HUES64 (cell line): ENCODE data around the gene CNDP2.

Experiments used
- H3K27ac ChIP-seq: 2 replicates; pipeline ENCODE4 v1.7.0; 2013; ENCODE audit warnings: low read depth, low read length, inconsistent platforms
- H3K27me3 ChIP-seq: 2 replicates; pipeline ENCODE4 v1.6.1; 2013; ENCODE audit warnings: mild to moderate bottlenecking, low read length; ENCODE audit not compliant: insufficient read depth
- H3K36me3 ChIP-seq: 2 replicates; pipeline ENCODE4 v1.6.1; 2013; ENCODE audit warnings: mild to moderate bottlenecking, low read length; ENCODE audit not compliant: insufficient read depth
- H3K4me1 ChIP-seq: 2 replicates; pipeline ENCODE4 v1.6.1; 2013; ENCODE audit warnings: mild to moderate bottlenecking, low read length, moderate library complexity; ENCODE audit not compliant: insufficient read depth
- H3K4me3 ChIP-seq: 2 replicates; pipeline ENCODE4 v1.5.1; 2013; ENCODE audit warnings: mild to moderate bottlenecking, low read length, moderate library complexity
- H3K9ac ChIP-seq: 2 replicates; pipeline ENCODE4 v1.6.1; 2013; ENCODE audit warnings: mild to moderate bottlenecking, low read depth, low read length
- H3K9me3 ChIP-seq: 2 replicates; pipeline ENCODE4 v1.6.1; 2013; ENCODE audit warnings: low read depth, low read length; ENCODE audit not compliant: insufficient read depth
- WGBS: fragments of 150-250, 120-280 bp; methylation state at CpG from one replicate; pipeline ENCODE4 v1.1.7; 2013; ENCODE audit warnings: missing lambda C conversion rate; 5-methylcytosine and 5-hydroxymethylcytosine counted together

CNDP2 gene

DNA sequence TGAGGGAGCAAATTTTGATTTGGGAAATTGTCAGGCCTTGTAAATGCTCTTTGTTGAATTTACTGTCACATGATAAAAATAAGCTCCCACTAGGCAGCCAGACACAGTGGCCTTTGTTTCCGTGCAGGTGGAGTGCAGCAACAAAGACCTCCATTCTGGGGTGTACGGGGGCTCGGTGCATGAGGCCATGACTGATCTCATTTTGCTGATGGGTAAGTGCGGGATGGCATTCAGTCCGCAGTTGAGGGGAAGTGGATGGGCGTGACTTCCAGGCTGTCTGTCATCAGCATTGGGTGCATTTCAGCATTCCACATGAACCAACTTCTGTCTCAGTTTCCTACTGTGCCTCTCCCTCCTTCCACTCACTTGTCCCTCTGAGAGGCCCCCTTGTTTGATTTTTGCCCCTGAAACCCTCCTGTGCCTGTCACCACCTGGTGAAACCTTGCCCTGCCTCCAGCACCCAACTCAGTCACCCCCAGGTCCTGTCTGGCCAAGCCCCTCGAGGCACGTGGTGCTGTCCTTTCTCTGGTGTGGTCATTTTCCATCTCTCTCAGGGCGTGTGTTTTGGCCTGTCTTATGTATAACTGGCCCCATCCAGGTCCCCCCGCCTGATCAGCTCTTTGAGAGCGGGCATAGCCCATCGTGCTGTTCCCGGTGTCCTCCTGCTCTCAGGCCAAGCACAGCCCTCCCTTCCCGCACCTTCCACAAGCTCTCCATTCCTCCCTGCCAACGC is 16.3 kb downstream of the CNDP2 start:
- no peak overlapping the region for H3K4me3 ChIP-seq
- peaks cover 95% of the 10 kb centered on the region for H3K36me3 ChIP-seq
- WGBS, result 95% methylated on average over 15 of the region's 15 CpGs

DNA sequence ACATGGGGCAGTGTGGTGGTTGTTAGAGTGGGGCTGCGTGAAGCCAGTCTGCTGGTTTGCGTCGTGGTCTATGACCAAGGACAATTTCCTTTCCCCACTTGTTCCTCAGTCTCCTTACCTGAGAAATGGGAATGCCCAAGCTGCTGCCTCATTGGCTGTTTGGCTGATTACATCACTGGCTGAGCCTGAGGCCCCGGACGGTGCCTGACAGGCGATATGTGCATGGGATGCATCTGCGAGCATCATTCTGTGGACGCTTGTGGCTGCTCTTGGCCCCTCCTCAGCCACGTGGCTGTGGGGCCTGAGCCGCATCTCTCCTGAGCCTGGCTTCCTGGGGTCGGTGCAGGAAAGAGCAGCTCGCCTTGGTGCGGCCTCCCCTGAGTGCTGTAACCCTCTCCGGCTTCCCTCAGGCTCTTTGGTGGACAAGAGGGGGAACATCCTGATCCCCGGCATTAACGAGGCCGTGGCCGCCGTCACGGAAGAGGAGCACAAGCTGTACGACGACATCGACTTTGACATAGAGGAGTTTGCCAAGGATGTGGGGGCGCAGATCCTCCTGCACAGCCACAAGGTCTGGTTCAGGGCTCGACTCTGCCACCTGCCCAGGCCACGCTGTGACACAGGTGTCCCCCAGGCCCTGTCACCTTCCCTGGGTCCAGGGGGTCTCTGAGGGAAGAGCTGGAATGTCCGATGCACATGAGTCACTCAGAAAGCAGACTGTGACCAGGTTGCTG is 17.2 kb downstream of the CNDP2 start:
- no peak overlapping the region for H3K4me3 ChIP-seq
- H3K36me3 ChIP-seq, result peaks cover 93% of the 10 kb centered on the region
- no peaks in the 10 kb centered on the region for H3K27me3 ChIP-seq
- H3K4me1 ChIP-seq, result no peaks in the 10 kb centered on the region
- WGBS, result 94% methylated on average over 27 of the region's 27 CpGs
- no peak overlapping the region for H3K27ac ChIP-seq
- H3K9ac ChIP-seq, result no peak overlapping the region
- H3K9me3 ChIP-seq, result no peaks in the 10 kb centered on the region

More for the DNA sequence above, 16.3 kb downstream of the CNDP2 start:
- Histone ChIP-seq H3K27ac (no peak overlapping the region), H3K9ac (no peak overlapping the region), H3K9me3 (no peaks in the 10 kb centered on the region), H3K27me3 (no peaks in the 10 kb centered on the region), H3K4me1 (no peaks in the 10 kb centered on the region)

DNA sequence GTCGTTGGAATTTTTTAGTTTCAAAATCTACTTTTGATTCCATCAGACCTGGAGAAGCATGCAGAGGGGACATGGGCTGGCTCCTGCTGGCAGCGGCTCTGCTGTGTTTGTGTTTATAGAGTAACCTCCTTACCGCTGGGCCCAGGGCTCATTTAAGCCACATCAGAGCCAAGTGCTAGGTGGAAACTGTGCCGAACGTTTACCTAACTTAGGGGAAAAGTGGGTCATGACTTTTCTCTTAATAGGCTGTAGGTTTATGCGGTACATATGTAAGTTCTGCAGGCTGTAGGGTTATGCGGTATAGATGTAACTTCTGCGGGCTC is 17.7 kb downstream of the CNDP2 start:
- H3K36me3 ChIP-seq, result peaks cover 93% of the 10 kb centered on the region
- no peak overlapping the region for H3K27ac ChIP-seq
- no peaks in the 10 kb centered on the region for H3K9me3 ChIP-seq
- 94% methylated on average over 8 of the region's 8 CpGs for WGBS
- no peaks in the 10 kb centered on the region for H3K27me3 ChIP-seq
- no peaks in the 10 kb centered on the region for H3K4me1 ChIP-seq
- H3K9ac ChIP-seq, result no peak overlapping the region
- no peak overlapping the region for H3K4me3 ChIP-seq

DNA sequence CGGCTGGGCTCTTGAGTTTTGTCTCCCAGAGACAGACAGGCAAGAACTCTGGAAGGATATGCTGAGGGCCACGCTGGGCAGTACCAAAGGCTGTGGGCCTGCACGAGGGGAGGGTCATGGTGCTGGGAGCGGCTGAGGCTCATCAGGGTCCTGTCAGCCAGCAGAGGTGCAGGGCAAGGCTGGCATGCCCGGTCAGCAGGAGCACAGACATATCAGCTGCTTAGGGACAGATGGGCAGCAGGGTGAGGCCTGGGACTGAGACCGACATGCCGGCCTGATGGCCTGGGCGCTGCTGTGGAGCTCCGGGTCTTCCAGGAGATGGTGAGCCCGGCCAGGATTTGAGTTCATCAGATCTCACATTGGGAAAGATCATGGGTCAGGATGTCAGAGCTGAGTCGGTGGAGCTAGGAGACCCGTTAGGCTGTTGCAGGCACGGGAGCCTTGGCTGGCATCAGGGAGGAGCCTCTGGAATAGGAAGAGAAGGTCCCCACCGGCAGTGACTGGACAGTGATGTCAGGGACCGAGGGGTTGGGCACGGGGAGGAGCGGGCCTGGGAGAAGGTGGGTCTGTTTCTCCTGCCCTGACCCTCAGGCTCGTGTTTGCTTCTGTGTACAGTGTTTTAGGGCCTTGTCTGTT is 18.8 kb downstream of the CNDP2 start:
- no peaks in the 10 kb centered on the region for H3K9me3 ChIP-seq
- H3K27me3 ChIP-seq, result no peaks in the 10 kb centered on the region
- no peak overlapping the region for H3K27ac ChIP-seq
- H3K36me3 ChIP-seq, result peaks cover 94% of the 10 kb centered on the region
- no peaks in the 10 kb centered on the region for H3K4me1 ChIP-seq
- WGBS, result 95% methylated on average over 18 of the region's 18 CpGs
- H3K4me3 ChIP-seq, result no peak overlapping the region
- no peak overlapping the region for H3K9ac ChIP-seq

DNA sequence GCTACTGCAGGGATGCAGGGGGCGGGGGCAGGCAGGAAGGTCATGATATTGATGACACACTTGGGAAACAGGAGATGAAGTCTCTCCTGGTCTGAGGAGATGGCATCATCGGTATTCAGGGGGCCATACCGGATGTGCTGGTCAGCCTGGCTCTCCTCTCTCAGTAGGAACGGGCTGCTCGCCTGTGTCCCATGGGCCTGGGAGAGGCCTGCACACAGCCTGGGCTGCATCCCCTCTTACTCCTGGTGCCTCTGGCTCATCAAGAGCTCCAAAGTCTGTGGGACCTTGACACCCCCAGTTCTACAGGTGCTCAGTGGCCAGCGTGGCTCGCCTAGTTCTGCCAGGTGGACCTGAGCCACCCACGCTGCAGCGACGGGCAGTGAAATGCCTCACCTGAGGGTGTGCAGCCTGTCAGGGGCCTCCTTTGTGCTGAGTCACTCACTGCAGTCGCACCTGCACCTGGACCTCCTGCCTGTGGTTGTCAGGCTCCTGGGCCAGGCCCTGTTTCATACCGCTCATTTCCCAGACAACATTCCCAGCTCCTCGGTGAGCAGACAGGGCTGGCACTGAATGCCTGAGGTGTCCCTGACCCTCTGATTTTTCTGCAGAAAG is 19.6 kb downstream of the CNDP2 start:
- Histone ChIP-seq H3K9me3 (no peaks in the 10 kb centered on the region), H3K27me3 (no peaks in the 10 kb centered on the region), H3K27ac (no peak overlapping the region), H3K36me3 (peaks cover 94% of the 10 kb centered on the region), H3K9ac (no peak overlapping the region), H3K4me3 (no peak overlapping the region), H3K4me1 (no peaks in the 10 kb centered on the region)
- 94% methylated on average over 13 of the region's 13 CpGs for WGBS

DNA sequence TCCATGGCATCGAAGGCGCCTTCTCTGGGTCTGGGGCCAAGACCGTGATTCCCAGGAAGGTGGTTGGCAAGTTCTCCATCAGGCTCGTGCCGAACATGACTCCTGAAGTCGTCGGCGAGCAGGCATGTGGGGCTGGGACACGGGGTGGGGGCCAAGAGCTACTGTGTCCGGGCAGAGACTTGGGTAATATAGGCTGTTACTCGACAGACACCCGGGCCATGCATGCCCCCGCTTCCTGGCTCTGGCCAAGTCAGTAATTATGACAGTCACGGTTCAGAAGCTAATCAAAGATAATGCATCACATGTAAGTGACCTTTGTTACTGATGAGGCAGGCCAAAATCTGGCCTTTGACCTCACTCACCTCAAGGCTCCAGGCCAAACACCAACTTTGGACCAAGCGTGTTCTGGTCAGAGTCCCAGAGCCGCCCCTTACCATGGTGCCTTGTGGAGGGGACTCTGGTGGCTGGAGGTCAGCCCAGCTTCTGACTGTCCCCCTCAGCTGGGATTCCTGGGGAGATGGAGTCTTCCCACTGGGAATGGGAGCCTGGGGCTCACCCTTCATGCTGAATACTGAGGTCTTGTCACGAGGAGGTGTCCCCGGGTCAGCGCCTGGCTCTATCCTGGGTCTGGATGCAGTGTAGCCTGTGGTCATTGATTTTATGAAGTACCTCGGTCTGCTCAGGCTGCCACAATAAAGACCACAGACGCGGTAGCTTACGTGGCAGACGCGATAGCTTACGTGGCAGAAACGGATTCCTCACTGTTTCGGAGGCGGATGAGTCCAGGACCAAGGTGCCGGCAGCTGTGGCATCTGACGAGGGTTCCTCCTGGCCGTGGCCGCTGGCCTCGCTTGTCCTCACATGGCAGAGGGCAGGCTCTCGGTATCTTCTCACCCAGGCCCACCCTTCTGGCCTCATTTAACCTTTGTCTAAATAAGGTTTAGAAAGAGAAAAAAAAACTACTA is 20.4 kb downstream of the CNDP2 start:
- no peaks in the 10 kb centered on the region for H3K27me3 ChIP-seq
- H3K9ac ChIP-seq, result no peak overlapping the region
- no peaks in the 10 kb centered on the region for H3K4me1 ChIP-seq
- no peak overlapping the region for H3K27ac ChIP-seq
- no peaks in the 10 kb centered on the region for H3K9me3 ChIP-seq
- peaks cover 96% of the 10 kb centered on the region for H3K36me3 ChIP-seq
- no peak overlapping the region for H3K4me3 ChIP-seq
- WGBS, result 97% methylated on average over 34 of the region's 35 CpGs

DNA sequence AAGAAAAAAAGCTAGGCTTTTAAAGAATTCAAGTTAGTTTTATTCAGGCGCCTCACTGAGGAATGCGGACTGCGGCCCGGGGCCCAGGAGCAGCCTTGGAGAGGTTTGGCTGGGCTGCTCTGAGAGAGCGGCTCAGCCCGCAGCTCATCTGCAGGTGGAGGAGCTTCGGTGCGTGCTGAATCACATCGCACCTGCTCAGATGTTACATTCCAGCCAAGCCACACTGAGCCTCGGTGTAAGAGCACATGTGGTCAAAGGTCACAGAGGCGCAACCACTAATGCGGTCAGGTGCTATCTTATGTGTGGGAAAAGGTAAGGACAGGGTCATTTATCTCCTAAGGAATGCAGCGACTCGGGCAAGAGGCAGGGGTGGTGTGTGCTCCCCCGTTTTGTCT is 21.1 kb downstream of the CNDP2 start:
- Histone ChIP-seq H3K9ac (no peak overlapping the region), H3K36me3 (peaks cover 93% of the 10 kb centered on the region), H3K4me3 (no peak overlapping the region), H3K27me3 (no peaks in the 10 kb centered on the region), H3K4me1 (no peaks in the 10 kb centered on the region), H3K27ac (no peak overlapping the region), H3K9me3 (no peaks in the 10 kb centered on the region)
- WGBS, result 97% methylated on average over 15 of the region's 15 CpGs

DNA sequence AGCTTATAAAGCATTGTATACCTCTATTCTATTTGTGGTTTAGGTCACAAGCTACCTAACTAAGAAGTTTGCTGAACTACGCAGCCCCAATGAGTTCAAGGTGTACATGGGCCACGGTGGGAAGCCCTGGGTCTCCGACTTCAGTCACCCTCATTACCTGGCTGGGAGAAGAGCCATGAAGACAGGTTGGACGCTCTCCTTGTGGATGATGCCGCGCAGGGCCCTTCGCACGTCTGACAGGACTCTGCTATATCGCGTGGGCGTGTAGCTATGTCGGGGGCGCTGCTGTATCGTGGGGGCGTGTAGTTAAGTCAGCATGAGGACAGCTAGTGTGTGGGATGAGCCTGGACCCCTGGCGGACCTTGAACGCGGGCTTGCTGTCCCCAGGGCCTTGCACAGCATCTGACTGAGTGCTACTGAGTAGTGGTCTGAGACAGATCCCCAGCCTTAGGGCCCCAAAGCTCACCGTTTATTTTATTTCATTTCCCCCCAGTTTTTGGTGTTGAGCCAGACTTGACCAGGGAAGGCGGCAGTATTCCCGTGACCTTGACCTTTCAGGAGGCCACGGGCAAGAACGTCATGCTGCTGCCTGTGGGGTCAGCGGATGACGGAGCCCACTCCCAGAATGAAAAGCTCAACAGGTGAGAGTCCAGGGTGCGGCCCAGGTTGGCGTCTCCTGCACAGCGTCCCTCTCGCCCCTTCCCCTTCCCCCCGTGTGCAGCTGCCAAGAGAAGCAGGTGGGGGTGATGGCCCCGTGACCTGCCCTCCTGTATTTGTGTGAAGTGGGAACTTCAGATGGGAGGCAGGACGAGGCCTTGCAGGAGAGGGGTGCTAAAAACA is 22.5 kb downstream of the CNDP2 start:
- Histone ChIP-seq H3K27me3 (no peaks in the 10 kb centered on the region), H3K4me1 (no peaks in the 10 kb centered on the region), H3K27ac (no peak overlapping the region), H3K9me3 (no peaks in the 10 kb centered on the region), H3K4me3 (no peak overlapping the region), H3K36me3 (peaks cover 78% of the 10 kb centered on the region), H3K9ac (no peak overlapping the region)
- 91% methylated on average over 29 of the region's 32 CpGs for WGBS

DNA sequence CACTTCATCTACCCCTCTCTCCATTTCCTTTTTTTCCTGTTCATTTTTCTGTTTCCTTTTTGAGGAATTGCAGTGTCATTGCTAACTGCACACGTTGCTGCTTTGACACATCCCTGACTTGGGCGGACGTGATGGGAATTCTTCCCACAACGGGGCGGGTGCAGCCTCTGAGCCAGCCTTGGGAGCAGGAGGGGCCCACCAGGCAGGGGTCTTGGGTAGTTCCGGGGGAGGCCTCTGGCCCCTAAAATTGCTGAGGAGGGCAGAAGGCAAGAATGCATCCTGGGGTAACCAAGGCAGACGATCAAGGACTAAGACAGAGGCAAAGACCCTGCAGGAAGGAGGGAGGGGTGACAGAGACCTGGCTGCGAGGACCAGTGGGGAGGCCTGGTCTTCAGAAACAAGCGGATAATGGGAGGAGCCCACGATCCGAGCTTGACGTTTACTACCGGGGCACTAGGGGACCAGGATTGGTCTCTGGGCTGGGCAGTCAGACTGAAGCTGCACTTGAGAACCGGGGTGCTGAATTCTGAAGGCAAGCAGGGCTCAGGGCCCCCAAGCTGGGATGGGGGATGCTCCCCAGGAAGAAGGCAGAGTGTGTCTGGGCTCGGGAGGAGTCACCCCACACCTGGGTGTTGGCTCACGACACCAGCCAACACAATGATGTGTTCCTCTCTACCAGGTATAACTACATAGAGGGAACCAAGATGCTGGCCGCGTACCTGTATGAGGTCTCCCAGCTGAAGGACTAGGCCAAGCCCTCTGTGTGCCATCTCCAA is 23.3 kb downstream of the CNDP2 start:
- no peak overlapping the region for H3K9ac ChIP-seq
- H3K36me3 ChIP-seq, result peaks cover 71% of the 10 kb centered on the region
- no peak overlapping the region for H3K27ac ChIP-seq
- WGBS, result 95% methylated on average over 18 of the region's 18 CpGs
- H3K4me1 ChIP-seq, result no peaks in the 10 kb centered on the region
- no peaks in the 10 kb centered on the region for H3K27me3 ChIP-seq
- H3K9me3 ChIP-seq, result no peaks in the 10 kb centered on the region
- no peak overlapping the region for H3K4me3 ChIP-seq
